Endometrial microvascular endothelial cells (primary cell): Measurements from ENCODE around the gene RNASE8. TPM values are rescaled to one million over a fixed set of nuclear protein-coding genes. Genes with fewer than 3 reads are reported as not detected.
"Not testable (repeated sequence)": the region's sequence is repeated elsewhere in the genome, so short reads cannot be mapped to it uniquely, and the experiment has no call there.

Source experiments
- in situ Hi-C: cut with HindIII; loops from 2 replicates; pipeline ENCODE4 v1.10.0; 2017; ENCODE audit warnings: low sequenced_read_pairs, low pct_unique_long_range_greater_than_20kb; ENCODE audit errors: inconsistent ontology term
- total RNA-seq: library from RNA; depleted of rRNA; stranded (reverse); fragments of >200 nt; gene quantifications from one replicate; pipeline ENCODE4 v1.2.3, GENCODE V29; 2015; ENCODE audit errors: inconsistent ontology term

Gene RNASE8
- total RNA-seq, 1 donor from 2014 or later, result not detected

DNA sequence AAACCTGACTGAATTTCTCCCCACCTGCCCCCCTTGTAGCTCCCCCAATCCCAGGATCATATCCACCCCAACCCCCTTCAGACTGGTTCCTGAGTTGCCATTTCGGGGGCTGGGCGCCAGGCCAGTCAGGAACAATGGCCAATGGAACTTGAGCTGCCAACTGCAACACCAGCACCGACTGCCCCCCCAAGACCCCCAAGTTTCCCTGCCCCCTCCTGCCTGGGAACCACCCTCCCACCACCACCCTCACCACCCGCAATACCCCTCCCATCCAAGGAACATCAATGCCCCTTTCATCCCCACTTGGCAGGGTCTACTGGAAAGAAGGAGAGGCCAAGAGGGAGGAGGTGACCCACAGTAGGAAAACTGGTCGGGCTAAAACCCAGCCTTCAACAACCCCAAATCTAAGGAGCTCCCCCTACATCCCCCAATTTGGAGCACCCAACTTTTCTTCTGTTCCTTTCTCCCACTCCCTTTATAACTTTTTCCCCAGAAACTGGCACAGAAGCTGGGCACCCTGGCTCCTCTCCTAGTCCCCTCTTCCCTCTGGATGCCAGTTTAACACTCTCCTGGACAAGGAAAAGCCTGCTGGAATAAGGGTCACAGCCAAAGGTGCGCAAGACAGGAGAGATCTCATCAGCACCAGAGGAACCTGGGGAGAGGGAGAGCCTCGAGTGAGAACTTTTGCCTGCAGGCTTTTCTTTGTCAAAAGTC, 31.2 kb upstream of the RNASE8 start:
- in situ Hi-C loops, result no loop called here

DNA sequence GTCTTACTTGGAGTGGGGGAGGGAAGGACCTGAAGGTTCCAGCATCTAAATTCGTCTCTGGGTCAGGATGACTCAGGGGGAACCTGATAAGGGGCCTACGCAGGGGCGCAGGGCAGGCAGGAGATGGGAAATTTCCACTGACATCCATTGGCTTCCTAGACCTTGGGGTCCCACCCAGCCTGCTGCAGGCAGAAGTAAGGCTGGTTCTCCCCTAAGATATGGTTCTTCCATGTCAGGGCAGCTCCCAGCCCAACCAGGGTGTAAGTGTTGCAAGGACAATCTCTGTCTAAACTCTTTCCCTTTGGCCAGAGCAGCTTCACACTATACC, 30.7 kb upstream of the RNASE8 start:
- in situ Hi-C loops, result no loop called here

DNA sequence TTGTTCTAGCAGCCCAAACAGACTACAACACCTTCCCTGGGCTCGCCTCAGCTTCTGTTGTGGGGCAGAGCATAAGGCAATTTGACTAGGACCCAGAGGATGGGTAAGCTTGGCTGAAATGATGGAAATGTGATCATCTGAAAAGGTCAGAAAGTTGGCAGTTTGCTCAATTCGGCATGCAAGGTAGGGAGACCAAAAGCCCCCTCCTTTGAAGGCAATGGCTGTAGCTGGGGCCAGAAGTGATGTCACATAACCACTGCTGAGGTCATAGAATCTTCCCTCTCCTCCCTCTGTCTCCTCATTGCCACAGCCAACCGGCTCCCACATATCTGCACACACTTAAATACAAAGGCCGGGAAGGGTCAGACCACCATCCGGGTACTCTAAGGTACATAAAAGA, 27.7 kb upstream of the RNASE8 start, which contains the start of gene TPPP2:
TPPP2 (plus strand) TSS at position 301 of the 400 bp plus-strand sequence. CDS start 365 bp downstream, outside the sequence.
- in situ Hi-C loops, result no loop called here

DNA sequence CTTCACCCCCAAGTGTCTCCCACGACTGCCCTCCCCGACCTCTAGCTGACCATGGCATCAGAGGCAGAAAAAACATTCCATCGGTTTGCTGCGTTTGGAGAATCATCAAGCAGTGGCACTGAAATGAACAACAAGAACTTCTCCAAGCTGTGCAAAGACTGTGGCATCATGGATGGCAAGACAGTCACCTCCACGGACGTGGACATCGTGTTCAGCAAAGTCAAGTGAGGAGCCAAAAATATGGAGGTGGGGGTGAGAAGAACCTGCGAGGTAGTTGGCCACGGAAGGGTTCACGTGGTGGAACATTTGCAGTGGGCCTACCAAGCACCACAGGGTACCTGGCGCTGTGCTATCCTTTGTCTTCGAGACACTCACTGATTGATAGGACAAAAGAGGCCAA, 27.1 kb upstream of the RNASE8 start:
- in situ Hi-C loops, result no loop called here

DNA sequence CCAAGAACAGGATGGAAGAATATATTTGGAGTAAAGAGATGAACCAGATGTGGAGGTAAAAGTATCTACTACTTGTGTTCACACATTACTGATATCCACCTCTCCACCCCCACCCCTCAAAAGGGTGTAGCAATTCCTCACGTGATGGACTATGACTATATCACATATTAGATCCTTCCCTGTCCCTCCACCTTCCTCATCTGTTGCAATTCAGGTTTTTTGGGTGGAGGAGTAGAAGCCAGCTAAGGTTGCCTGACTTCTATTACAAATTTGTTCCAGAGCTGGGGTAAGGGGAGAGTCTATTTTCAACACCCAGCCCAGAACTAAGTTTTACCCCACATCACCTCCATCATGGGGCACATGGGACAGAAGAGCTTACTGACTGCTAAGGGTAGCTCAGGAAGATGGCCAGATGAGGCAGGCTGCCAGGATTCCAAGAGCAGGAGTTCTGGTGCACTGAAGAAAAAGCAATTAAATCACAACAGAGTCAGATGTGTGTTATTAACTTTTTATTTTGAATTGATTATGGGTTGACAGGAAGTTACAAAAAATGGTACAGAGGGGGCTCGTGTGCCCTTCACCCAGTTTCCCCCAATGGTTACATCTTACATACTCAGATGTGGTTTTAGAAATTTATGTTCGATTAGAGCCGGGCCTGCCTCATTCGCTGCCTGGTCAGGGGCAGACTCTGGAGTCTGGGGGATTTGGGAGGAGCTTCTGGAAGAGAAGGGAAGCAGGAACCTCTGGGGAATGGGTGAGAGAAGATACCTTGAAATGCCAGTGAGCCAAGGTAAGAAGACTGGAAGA, 25.1 kb upstream of the RNASE8 start:
- in situ Hi-C loops, result no loop called here

DNA sequence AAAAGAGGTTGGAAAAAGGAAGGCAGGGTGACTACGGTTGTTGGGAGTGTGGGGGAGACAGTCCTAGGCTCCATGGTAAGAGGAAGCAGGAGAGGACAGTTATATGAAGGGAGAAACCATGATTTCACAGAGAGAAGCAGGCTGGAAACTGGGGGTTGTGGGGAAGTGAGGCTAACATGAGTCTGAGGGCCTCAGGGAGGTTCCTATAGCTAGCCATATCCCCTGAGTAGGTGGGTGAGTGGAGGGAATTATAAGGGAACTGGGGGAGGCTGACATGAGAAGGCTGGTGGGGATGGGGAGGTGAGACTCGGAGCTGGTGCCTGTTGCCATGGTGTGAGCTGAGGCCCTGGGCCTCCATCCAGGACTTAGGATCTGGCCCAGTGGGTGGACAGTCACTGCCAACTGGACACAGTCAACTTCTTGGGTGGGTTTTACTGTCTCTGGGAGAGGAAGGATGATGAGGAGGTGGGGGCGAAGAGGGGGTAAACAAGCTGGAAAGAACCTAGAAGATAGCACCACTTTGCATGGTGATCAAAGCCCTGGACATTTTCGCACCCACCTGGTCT, 24.4 kb upstream of the RNASE8 start:
- in situ Hi-C loops, result no loop called here

DNA sequence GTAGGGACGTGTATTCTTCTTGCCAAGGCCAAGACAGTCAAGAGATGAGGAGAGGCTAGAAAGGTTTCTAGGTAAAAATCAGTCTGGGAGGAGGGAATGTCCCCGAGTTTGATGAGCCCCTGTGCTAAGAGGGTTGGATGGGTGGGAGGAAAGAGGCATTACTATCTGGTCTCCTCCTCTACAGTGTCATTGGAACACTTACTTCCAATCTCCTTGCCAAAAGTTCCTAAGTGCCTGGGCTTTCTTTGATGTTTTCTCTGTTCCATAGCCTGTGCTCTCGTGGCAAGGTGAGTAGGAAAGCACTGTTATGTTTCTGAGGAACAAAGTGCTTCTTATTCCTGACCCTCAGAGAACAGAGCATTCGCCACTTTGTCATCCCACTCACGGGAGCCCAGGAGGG, 22.9 kb upstream of the RNASE8 start, which contains the start of gene RNASE13:
RNASE13 (minus strand) TSS at position 101 of the 400 bp plus-strand sequence. CDS start 519 bp downstream, outside the sequence.
- in situ Hi-C loops, result no loop called here

DNA sequence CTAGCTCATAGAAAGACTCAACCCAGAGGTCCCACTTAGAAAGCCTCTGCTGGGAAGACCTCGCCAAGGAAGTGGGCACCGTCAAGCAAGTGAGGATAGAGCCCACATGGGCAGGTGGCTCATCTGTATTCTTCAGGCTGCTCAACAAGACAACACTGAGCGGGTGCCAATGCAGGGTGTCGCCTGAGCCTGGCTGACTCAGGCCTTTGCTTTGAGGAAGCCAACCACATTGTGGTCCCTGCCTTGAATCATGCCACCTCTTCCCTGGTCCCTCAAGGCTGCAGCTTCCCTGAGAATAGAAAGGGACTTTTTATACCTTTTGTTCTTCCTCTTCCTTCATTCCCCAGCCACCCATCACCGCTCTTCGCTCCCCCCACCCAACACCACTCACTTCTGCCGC, 20.9 kb upstream of the RNASE8 start:
- in situ Hi-C loops, result no loop called here

DNA sequence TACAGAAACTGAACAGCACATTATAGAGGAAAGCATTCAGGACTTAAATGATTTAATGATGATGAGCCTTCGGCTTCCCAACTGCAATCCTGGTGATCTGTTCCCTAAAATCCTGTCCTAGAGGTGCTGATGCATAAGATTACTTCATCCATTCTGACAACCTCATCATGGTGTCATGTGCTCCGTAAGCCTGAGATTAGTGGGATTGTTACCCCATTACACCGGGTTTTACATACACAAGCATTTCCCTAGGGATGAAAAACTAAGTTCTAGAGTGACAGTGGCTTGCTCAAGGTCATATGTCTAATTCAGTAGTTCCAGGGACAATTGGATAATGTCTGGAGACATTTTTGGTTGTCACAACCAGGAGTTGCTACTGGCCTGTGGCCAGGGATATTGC, 20.5 kb upstream of the RNASE8 start:
- in situ Hi-C loops, result no loop called here

DNA sequence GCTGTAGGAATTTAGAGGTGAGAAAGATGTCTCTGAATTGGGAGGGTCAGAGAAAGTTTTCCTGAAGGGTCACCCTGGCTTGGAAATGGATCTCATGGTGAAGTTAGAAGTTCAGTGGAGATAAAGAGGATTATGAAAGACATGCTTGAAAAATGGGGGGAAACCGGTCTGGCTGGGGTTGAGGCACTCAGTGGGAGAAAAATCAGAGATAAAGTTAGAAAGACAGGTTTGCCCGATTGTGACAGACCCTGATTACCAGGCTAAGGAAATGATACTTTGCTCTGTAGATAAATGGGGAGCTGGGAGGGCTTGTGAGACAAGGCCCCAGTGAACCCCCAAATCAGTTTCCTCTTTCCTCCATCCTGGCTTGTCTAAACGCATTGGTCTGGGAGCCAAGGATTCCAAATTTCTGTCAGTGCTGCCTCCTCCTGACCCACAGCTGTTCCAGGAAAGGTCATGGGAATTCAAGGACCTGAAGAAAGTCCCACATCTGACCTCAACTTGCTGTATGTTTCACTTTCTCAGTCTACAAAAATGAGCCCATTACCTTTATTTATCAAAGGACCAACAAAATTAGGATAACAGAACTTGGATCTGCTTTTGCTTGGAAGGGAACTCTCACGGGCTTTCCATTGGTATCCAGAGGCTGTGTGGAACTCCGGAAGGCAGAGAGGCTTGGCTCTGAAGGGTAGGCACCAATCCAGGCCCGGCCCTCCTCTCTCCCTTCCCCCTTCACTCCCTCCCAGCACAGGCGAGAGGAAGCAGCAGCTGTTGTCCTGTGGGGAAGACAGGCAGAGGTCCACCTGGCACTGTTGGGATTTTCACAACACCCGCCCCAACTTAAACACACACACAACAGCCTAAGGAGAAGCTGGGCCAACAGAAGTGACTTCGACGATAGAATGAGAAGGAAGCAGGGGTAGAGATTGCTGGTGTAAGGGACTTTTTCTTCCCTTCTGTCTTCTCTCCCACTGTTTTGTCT, 18.9 kb upstream of the RNASE8 start:
- in situ Hi-C loops, result no loop called here

DNA sequence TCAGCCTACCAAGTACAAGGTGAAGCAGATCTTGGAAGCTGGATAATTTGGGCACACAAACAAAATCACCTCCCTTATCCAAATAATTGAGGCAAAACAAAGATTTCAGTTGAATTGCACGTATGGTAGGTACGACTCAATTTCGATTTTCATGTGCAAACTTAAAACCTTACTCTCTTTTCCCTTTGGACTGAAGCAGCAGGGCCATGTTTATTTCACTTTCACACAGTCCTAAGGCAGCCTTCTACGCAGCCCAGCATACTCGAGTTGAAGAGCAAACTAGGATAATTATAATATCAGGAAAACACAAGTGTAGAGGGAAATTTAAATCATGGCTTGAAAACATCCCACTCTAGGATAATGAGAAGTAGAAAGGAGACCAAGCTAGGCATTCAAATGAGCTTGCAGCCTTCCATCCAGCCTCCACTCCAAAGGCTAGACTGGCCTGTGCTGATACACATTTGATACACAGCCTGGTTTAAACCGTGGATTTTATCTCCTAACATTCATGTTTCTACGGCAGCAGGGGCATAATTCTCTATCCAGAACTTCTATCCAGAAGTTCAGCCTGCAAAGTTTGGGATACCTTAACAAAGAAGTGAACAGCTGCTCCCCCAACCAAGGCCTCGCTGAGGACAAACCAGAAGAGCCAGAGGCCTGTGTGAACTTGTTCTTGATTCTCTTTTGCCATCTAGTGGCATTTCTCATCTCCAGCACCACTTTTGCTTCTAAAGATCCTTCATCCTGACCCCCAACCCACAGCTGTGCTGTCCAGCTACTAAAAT, 17.8 kb upstream of the RNASE8 start:
- in situ Hi-C loops, result no loop called here

DNA sequence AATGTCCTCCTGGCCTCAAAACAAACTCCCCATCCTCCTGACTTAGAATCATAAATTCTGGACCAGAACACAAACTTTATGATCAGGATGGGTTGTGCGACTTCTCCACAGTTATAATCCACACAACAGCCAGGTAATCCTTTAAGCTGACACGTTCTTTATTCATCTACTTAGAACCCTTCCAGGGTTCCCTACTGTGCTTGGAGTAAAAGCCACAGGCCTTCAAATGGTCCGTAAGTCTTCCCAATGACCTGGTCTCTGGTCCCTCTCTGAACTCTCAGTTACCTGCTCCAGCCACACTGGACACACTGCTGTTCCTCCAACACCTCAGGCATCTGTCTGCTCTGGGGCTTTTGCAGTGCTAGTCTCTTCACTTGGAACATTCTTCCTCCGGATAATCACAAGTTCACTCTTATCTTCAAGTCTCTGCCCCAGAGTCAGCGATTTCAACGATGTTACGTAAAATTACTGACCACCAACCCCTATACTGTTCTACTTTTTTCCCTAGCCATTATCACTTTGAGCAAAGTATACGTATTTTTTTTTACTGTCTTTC, 17.2 kb upstream of the RNASE8 start:
- in situ Hi-C loops, result no loop called here

DNA sequence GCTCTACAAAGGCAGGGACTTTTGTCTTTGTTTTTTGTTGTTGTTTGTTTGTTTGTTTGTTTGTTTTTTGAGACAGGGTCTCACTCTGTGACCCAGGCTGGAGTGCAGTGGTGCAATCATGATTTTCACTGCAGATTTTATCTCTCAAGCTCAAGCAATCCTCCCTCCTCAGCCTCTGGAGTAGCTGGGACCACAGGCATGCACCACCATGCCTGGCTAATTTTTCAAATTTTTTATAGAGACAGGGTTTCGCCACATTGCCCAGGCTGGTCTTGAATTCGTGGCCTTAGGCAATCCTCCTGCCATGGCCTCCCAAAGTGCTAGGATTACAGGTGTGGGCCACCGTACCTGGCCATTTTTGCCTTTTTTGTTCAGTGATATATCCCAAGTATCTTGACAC, 16.7 kb upstream of the RNASE8 start:
- in situ Hi-C loops, result not testable (repeated sequence)

DNA sequence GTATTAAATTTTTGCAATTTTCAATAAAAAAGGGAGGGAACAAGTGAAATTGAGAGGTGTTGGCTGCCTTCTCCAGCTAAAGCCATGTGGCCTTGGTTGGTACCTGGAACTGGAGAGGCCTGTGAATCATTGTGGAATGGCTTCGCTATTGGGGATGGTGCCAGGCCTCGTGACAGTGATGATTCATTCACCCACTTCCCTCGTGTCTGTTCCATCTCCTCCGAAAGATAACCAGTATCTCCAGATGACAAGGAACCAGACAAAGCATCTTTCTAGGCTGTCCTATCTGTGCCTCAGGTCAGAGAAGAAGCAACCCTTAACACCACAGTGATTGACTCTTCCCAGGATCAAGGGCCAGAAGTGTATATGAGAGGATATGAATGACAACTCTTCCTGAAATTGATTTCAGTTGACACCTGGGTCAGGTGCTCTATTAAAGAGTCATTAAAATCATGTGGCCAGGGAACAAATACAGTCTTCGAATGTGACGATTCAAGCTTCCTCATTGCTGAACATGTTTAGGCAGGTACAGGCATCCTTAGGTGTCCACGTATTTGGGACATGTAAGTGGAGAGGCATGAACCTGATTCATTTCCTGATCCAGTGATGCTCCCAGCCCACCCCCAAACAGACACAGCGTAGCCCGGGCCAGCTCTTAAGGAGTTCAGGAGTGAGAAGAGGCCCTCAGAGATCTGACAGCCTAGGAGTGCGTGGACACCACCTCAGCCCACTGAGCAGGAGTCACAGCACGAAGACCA, 15.8 kb upstream of the RNASE8 start, which contains the start of gene RNASE7:
RNASE7 (plus strand) TSS at position 687 of the 758 bp plus-strand sequence. CDS start 631 bp downstream, outside the sequence.
- in situ Hi-C loops, result no loop called here

DNA sequence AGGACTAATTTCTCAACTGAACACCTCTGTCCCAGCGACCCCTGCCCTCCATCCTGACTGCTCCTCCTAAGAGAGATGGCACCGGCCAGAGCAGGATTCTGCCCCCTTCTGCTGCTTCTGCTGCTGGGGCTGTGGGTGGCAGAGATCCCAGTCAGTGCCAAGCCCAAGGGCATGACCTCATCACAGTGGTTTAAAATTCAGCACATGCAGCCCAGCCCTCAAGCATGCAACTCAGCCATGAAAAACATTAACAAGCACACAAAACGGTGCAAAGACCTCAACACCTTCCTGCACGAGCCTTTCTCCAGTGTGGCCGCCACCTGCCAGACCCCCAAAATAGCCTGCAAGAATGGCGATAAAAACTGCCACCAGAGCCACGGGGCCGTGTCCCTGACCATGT, 14.7 kb upstream of the RNASE8 start:
- in situ Hi-C loops, result no loop called here

DNA sequence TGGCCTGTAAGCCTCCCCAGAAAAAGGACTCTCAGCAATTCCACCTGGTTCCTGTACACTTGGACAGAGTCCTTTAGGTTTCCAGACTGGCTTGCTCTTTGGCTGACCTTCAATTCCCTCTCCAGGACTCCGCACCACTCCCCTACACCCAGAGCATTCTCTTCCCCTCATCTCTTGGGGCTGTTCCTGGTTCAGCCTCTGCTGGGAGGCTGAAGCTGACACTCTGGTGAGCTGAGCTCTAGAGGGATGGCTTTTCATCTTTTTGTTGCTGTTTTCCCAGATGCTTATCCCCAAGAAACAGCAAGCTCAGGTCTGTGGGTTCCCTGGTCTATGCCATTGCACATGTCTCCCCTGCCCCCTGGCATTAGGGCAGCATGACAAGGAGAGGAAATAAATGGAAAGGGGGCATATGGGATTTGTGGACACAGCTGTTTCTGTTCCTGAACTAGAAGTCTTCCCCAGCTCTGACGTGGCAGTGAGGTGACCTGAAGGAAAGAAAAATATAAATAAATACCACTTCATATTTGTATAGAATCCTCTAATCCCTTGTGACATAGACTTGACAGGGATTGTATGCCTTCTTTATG, 14.1 kb upstream of the RNASE8 start:
- in situ Hi-C loops, result no loop called here
